Colonic mucosa (tissue), 4 donors: Measurements from ENCODE around the gene UNC50. TPM values are rescaled to one million over a fixed set of nuclear protein-coding genes. Genes with fewer than 3 reads are reported as not detected.
A peak's percentile ranks its signal among the peaks of the same experiment; 100 is the strongest.
"Not testable (repeated sequence)": the region's sequence is repeated elsewhere in the genome, so short reads cannot be mapped to it uniquely, and the experiment has no call there.

Experiments
- DNase-seq: peaks from one replicate; pipeline ENCODE4 v3.0.0-alpha.2; 2020
- H3K27ac ChIP-seq: fragments of 200-600 bp; one replicate; pipeline ENCODE4 v1.8.0; 2021
- H3K27me3 ChIP-seq: fragments of 200-600 bp; one replicate; pipeline ENCODE4 v1.8.0; 2021
- H3K36me3 ChIP-seq: fragments of 200-600 bp; one replicate; pipeline ENCODE4 v1.8.0; 2021
- H3K4me1 ChIP-seq: fragments of 200-600 bp; one replicate; pipeline ENCODE4 v1.8.0; 2021; ENCODE audit warnings: mild to moderate bottlenecking
- H3K4me3 ChIP-seq: fragments of 200-600 bp; one replicate; pipeline ENCODE4 v1.8.0; 2021
- H3K9ac ChIP-seq, 2 donors: one replicate each; pipeline ENCODE4 v1.7.0; 2013; ENCODE audit warnings: control low read depth in 2 of 2, low read depth in 2 of 2, low read length in 2 of 2
- H3K9me3 ChIP-seq: fragments of 200-600 bp; one replicate; pipeline ENCODE4 v1.8.0; 2021
- intact Hi-C: fragments of 100-400 bp; cut with DNase I; formaldehyde crosslinking; loops from one replicate; pipeline ENCODE4 v1.14.1; 2022
- total RNA-seq, 2 donors: library from RNA; stranded (reverse); fragmentation: NEBNext Ultra II Directional in 1 of 2; extraction: Animal tissue kit (Norgen Biotek cat#: 25700) in 1 of 2; gene quantifications; one replicate each; pipeline ENCODE4 v1.2.1, GENCODE V29; 2021
- TF ChIP-seq, protein P1 (sequence below): fragments of 200-600 bp; IDR thresholded peaks from one replicate; pipeline ENCODE4 v1.8.0; 2022; ENCODE audit warnings: antibody characterized with exemption, mild to moderate bottlenecking
- donor health status: healthy.
- donor health status: DM: no; HTN: no; CAD: no.
- donor health status: DM: no; HTN: no; CAD: no.

UNC50 gene
- total RNA-seq, 2 donors from 2014 or later: 29.9 to 30.8 TPM

DNA sequence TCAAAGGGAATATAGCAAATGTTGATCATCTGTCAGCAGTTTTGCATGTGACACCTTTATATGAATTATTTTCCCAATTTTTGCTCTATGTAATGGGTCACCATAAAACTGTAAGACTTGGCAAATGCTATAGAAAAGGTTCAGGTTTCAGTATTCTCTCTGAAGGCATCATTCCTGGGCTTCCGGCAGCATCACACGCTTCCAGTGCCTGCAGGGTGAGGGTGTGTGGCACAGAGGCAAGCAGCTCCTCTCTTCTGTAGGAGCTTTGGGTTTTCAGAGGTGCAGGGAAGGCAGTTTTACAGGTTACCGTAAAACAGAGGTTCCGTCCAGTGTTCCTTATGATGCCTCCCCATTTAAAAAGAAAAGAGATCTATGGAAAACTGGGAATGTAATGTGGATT, 18.9 kb upstream of the UNC50 start:
- intact Hi-C loops: no loop called here
- Histone ChIP-seq H3K36me3 (no peaks in the 10 kb centered on the region), H3K9ac (no peak overlapping the region), H3K4me3 (no peak overlapping the region), H3K9me3 (no peaks in the 10 kb centered on the region), H3K4me1 (no peaks in the 10 kb centered on the region), H3K27me3 (no peaks in the 10 kb centered on the region), H3K27ac (no peak overlapping the region)
- TF ChIP-seq, protein P1, sequence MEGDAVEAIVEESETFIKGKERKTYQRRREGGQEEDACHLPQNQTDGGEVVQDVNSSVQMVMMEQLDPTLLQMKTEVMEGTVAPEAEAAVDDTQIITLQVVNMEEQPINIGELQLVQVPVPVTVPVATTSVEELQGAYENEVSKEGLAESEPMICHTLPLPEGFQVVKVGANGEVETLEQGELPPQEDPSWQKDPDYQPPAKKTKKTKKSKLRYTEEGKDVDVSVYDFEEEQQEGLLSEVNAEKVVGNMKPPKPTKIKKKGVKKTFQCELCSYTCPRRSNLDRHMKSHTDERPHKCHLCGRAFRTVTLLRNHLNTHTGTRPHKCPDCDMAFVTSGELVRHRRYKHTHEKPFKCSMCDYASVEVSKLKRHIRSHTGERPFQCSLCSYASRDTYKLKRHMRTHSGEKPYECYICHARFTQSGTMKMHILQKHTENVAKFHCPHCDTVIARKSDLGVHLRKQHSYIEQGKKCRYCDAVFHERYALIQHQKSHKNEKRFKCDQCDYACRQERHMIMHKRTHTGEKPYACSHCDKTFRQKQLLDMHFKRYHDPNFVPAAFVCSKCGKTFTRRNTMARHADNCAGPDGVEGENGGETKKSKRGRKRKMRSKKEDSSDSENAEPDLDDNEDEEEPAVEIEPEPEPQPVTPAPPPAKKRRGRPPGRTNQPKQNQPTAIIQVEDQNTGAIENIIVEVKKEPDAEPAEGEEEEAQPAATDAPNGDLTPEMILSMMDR: no peak
- DNase-seq: no peak

- Histone ChIP-seq H3K27me3 (no peaks in the 10 kb centered on the region), H3K27ac (no peak overlapping the region), H3K36me3 (no peaks in the 10 kb centered on the region), H3K4me3 (no peak overlapping the region), H3K9ac (no peak overlapping the region), H3K9me3 (no peaks in the 10 kb centered on the region), H3K4me1 (no peaks in the 10 kb centered on the region)
- intact Hi-C loops: no loop called here
- TF ChIP-seq, protein P1: no peak
- no peak for DNase-seq
Measured at GRCh38 chr2:98592565-98592964, 15.8 kb upstream of the UNC50 start.

DNA sequence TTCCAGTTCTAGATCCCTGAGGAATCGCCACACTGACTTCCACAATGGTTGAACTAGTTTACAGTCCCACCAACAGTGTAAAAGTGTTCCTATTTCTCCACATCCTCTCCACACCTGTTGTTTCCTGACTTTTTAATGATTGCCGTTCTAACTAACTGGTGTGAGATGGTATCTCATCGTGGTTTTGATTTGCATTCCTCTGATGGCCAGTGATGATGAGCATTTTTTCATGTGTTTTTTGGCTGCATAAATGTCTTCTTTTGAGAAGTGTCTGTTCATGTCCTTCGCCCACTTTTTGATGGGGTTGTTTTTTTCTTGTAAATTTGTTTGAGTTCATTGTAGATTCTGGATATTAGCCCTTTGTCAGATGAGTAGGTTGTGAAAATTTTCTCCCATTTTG, 13.7 kb upstream of the UNC50 start:
- H3K27ac ChIP-seq, H3K9me3 ChIP-seq, intact Hi-C loops, DNase-seq, H3K4me1 ChIP-seq, H3K36me3 ChIP-seq, H3K4me3 ChIP-seq, H3K9ac ChIP-seq, H3K27me3 ChIP-seq: not testable (repeated sequence)

GRCh38 chr2:98598781-98599428, 9.5 kb upstream of the UNC50 start:
- Histone ChIP-seq H3K27ac (no peak overlapping the region), H3K4me3 (no peak overlapping the region), H3K27me3 (no peaks in the 10 kb centered on the region), H3K9me3 (no peaks in the 10 kb centered on the region), H3K9ac (no peak overlapping the region), H3K36me3 (peaks cover 7% of the 10 kb centered on the region), H3K4me1 (no peaks in the 10 kb centered on the region)
- TF ChIP-seq, protein P1: no peak
- DNase-seq: no peak
- intact Hi-C loops: no loop called here

- Histone ChIP-seq H3K27me3 (no peaks in the 10 kb centered on the region), H3K9ac (no peak overlapping the region), H3K4me3 (no peak overlapping the region), H3K36me3 (peaks cover 7% of the 10 kb centered on the region), H3K4me1 (no peaks in the 10 kb centered on the region), H3K9me3 (no peaks in the 10 kb centered on the region), H3K27ac (no peak overlapping the region)
- intact Hi-C loops: loop anchor here (5.0 kb wide), 2 partner anchors 34 to 189 kb away; no protein-coding TSS in a partner anchor
- no peak for DNase-seq
- TF ChIP-seq, protein P1: peak; percentile 54
Measured at GRCh38 chr2:98601532-98602132, 6.8 kb upstream of the UNC50 start.

DNA sequence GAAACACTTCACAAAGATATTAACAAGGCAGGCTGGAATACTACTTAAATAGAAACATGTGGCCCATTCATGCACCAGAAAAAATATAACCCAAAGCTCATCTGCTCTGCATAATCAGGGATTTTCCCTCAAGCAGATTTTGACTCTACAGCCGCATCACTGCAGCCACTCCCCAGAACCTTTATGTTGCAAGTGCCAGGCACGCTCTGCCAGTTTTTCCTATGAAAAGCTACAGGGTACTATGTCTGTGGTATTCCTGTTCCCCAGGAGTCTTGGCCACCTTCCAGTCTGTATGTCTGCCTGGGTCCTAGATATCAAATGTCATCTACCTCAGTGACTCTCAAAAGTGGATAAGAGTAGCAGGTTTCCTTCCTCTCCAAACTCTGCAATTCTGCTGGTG, 3.8 kb upstream of the UNC50 start:
- Histone ChIP-seq H3K27ac (no peak overlapping the region), H3K36me3 (peaks cover under 1% of the 10 kb centered on the region), H3K4me1 (peaks cover 2% of the 10 kb centered on the region), H3K4me3 (no peak overlapping the region), H3K27me3 (no peaks in the 10 kb centered on the region), H3K9me3 (no peaks in the 10 kb centered on the region), H3K9ac (no peak overlapping the region)
- DNase-seq: no peak
- TF ChIP-seq, protein P1: no peak
- intact Hi-C loops: loop anchor here (5.0 kb wide), 2 partner anchors 37 to 192 kb away; no protein-coding TSS in a partner anchor
